CD14-positive monocyte (primary cell): ENCODE measurements around the gene CSNK1G2. TPM values are rescaled to one million over a fixed set of nuclear protein-coding genes. Genes with fewer than 3 reads are reported as not detected.

Experiments used
- DNase-seq, 3 donors: peaks; one replicate each; pipeline ENCODE4 v3.0.0-alpha.2; 2011 to 2022
- H2AFZ ChIP-seq: 2 replicates; pipeline ENCODE4 v1.6.0; 2012; ENCODE audit warnings: mild to moderate bottlenecking, low read depth, low read length, inconsistent platforms; ENCODE audit not compliant: insufficient read depth, poor library complexity, severe bottlenecking
- H3K27ac ChIP-seq, 2 donors: 1 replicate in 1 of 2; 2 replicates in 1 of 2; pipeline ENCODE4 v1.5.1; 2012 to 2013; ENCODE audit warnings: low read length in 2 of 2, control low read depth in 1 of 2, inconsistent platforms in 1 of 2, low read depth in 1 of 2, mild to moderate bottlenecking in 1 of 2
- H3K27me3 ChIP-seq, 2 donors: one replicate each; pipeline versions ENCODE4 v1.6.0 to v1.6.1; 2011 to 2013; ENCODE audit warnings: low read length in 2 of 2; ENCODE audit not compliant: control insufficient read depth in 2 of 2, insufficient read depth in 2 of 2
- H3K36me3 ChIP-seq, 2 donors: replicated peaks in 1 of 2; 1 replicate in 1 of 2; 2 replicates in 1 of 2; pipeline versions ENCODE4 v1.5.1 to v1.6.1; 2012 to 2013; ENCODE audit warnings: low read length in 2 of 2, control low read depth in 1 of 2, inconsistent platforms in 1 of 2, mild to moderate bottlenecking in 1 of 2; ENCODE audit not compliant: insufficient read depth in 2 of 2, control insufficient read depth in 1 of 2
- H3K4me1 ChIP-seq, 2 donors: 1 replicate in 1 of 2; 2 replicates in 1 of 2; pipeline versions ENCODE4 v1.5.1 to v1.6.1; 2012 to 2013; ENCODE audit warnings: low read length in 2 of 2, control low read depth in 1 of 2, inconsistent platforms in 1 of 2, mild to moderate bottlenecking in 1 of 2, moderate library complexity in 1 of 2; ENCODE audit not compliant: insufficient read depth in 2 of 2, control insufficient read depth in 1 of 2
- H3K4me2 ChIP-seq: replicated peaks from 2 replicates; pipeline ENCODE3; 2012; ENCODE audit warnings: low read length, moderate library complexity, mild to moderate bottlenecking; ENCODE audit not compliant: poor library complexity, severe bottlenecking; ENCODE audit errors: extremely low read depth
- H3K4me3 ChIP-seq, 3 experiments: fragments of 200-600 bp in 1 of 3; sonication (generic) in 1 of 3; replicated peaks in 1 of 3; 1 replicate in 2 of 3; 2 replicates in 1 of 3; pipeline ENCODE4 v1.5.1; 2011 to 2013; ENCODE audit warnings: low read length in 3 of 3, mild to moderate bottlenecking in 3 of 3, control low read depth in 2 of 3, low read depth in 2 of 3, inconsistent platforms in 1 of 3, moderate library complexity in 1 of 3
- H3K79me2 ChIP-seq: 2 replicates; pipeline ENCODE4 v1.6.0; 2012; ENCODE audit warnings: mild to moderate bottlenecking, control low read depth, inconsistent platforms, low read length, moderate library complexity; ENCODE audit not compliant: insufficient read depth
- H3K9ac ChIP-seq: 2 replicates; pipeline ENCODE4 v1.6.0; 2017; ENCODE audit warnings: low read length, mild to moderate bottlenecking; ENCODE audit not compliant: insufficient read depth, poor library complexity, severe bottlenecking
- H3K9me3 ChIP-seq, 2 donors: replicated peaks in 1 of 2; 1 replicate in 1 of 2; 2 replicates in 1 of 2; pipeline versions ENCODE4 v1.5.1 to v1.6.1; 2012 to 2013; ENCODE audit warnings: low read length in 2 of 2, control low read depth in 1 of 2; ENCODE audit not compliant: control insufficient read depth in 1 of 2, insufficient read depth in 1 of 2
- H4K20me1 ChIP-seq: 2 replicates; pipeline ENCODE4 v1.6.0; 2012; ENCODE audit warnings: mild to moderate bottlenecking, low read length, control low read depth, moderate library complexity; ENCODE audit not compliant: insufficient read depth
- H3K27ac Mint-ChIP-seq, 7 donors: one replicate each; pipeline ENCODE4 v1.8.0; 2020; ENCODE audit warnings: mild to moderate bottlenecking in 7 of 7, mixed read lengths in 7 of 7, moderate library complexity in 6 of 7, inconsistent platforms in 2 of 7
- H3K27me3 Mint-ChIP-seq, 3 donors: one replicate each; pipeline ENCODE4 v1.8.0; 2021 to 2022; ENCODE audit warnings: low read depth in 3 of 3, mild to moderate bottlenecking in 3 of 3, mixed read lengths in 3 of 3, moderate library complexity in 3 of 3, inconsistent platforms in 1 of 3
- H3K36me3 Mint-ChIP-seq, 2 donors: one replicate each; pipeline ENCODE4 v1.8.0; 2020; ENCODE audit warnings: mixed read lengths in 2 of 2, inconsistent platforms in 1 of 2, mild to moderate bottlenecking in 1 of 2
- H3K4me1 Mint-ChIP-seq: one replicate; pipeline ENCODE4 v1.8.0; 2020; ENCODE audit warnings: mild to moderate bottlenecking, mixed read lengths
- H3K4me3 Mint-ChIP-seq, 2 donors: one replicate each; pipeline ENCODE4 v1.8.0; 2020; ENCODE audit warnings: mild to moderate bottlenecking in 2 of 2, mixed read lengths in 2 of 2, moderate library complexity in 1 of 2
- H3K9me3 Mint-ChIP-seq, 7 donors: one replicate each; pipeline ENCODE4 v1.8.0; 2020 to 2022; ENCODE audit warnings: mixed read lengths in 7 of 7, mild to moderate bottlenecking in 6 of 7, moderate library complexity in 6 of 7, inconsistent platforms in 2 of 7
- WGBS: methylation state at CpG from one replicate; pipeline ENCODE4 v1.1.5; 2013; ENCODE audit warnings: missing lambda C conversion rate; ENCODE audit not compliant: insufficient coverage; 5-methylcytosine and 5-hydroxymethylcytosine counted together
- intact Hi-C, 2 donors: fragments of 100-400 bp; cut with micrococcal nuclease; formaldehyde crosslinking; loops; one replicate each; pipeline versions ENCODE4 v1.15.0 to v1.15.1; 2023
- polyA plus RNA-seq, 3 donors: library from polyadenylated mRNA; depleted of rRNA in 1 of 3; unstranded in 2 of 3; stranded (reverse) in 1 of 3; fragments of 300-500 nt in 2 of 3; fragments of >200 nt in 1 of 3; fragmentation: Illumina TruSeq in 2 of 3; gene quantifications; 1 replicate in 2 of 3; 2 replicates in 1 of 3; pipeline ENCODE4 v1.2.3, GENCODE V29; 2012 to 2021
- TF ChIP-seq, protein P1 (sequence below): fragments of 200-600 bp; IDR thresholded peaks from one replicate; pipeline ENCODE4 v1.8.0; 2022; ENCODE audit warnings: antibody characterized with exemption, mild to moderate bottlenecking

The CSNK1G2 gene
- polyA plus RNA-seq, 3 donors: 10.8 to 215 (median 20.3) TPM

DNA sequence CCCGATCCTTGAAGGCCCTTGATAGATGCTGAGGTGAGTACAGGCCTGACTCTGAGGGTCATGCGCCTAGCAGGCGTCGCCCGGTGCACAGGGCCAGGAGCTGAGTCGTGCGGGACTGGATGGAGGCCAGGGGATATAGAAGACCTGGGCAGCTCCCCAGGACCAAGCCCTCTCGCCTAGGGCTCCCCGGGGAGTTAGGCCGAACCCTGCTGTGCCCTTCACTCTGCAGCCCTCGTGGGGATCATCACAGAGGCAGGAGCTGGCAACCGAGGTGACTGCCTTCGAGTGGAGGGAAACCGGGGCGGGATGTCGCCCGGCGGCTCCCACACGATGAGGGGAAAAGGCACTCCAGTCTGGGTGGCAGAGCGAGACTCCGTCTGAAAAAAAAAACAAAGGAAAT, 11.7 kb downstream of the CSNK1G2 start:
- Histone ChIP-seq H4K20me1 (peaks cover 100% of the 10 kb centered on the region), H3K4me2 (no peak overlapping the region), H3K27me3 (no peaks in the 10 kb centered on the region), H3K4me3 (no peak overlapping the region), H3K27ac (no peak overlapping the region), H3K36me3 (peaks cover 33 to 55% of the 10 kb centered on the region in 2 donors), H2AFZ (no peak overlapping the region), H3K9ac (no peak overlapping the region), H3K4me1 (peaks cover 16 to 32% of the 10 kb centered on the region in 2 donors), H3K79me2 (peaks cover 99% of the 10 kb centered on the region), H3K9me3 (no peaks in the 10 kb centered on the region)
- H3K9me3 Mint-ChIP-seq: no peaks in the 10 kb centered on the region
- intact Hi-C loops: no loop called here
- no peaks in the 10 kb centered on the region for H3K27me3 Mint-ChIP-seq
- H3K4me3 Mint-ChIP-seq: no peak overlapping the region
- peaks cover 21% of the 10 kb centered on the region for H3K4me1 Mint-ChIP-seq
- peak overlapping the region in 1 of 7 donors; percentile 23 for H3K27ac Mint-ChIP-seq
- peaks cover 23 to 49% of the 10 kb centered on the region in 2 donors for H3K36me3 Mint-ChIP-seq
- WGBS: 94% methylated on average over 21 of the region's 21 CpGs
- TF ChIP-seq, protein P1, sequence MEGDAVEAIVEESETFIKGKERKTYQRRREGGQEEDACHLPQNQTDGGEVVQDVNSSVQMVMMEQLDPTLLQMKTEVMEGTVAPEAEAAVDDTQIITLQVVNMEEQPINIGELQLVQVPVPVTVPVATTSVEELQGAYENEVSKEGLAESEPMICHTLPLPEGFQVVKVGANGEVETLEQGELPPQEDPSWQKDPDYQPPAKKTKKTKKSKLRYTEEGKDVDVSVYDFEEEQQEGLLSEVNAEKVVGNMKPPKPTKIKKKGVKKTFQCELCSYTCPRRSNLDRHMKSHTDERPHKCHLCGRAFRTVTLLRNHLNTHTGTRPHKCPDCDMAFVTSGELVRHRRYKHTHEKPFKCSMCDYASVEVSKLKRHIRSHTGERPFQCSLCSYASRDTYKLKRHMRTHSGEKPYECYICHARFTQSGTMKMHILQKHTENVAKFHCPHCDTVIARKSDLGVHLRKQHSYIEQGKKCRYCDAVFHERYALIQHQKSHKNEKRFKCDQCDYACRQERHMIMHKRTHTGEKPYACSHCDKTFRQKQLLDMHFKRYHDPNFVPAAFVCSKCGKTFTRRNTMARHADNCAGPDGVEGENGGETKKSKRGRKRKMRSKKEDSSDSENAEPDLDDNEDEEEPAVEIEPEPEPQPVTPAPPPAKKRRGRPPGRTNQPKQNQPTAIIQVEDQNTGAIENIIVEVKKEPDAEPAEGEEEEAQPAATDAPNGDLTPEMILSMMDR: no peak
- DNase-seq: no peak

DNA sequence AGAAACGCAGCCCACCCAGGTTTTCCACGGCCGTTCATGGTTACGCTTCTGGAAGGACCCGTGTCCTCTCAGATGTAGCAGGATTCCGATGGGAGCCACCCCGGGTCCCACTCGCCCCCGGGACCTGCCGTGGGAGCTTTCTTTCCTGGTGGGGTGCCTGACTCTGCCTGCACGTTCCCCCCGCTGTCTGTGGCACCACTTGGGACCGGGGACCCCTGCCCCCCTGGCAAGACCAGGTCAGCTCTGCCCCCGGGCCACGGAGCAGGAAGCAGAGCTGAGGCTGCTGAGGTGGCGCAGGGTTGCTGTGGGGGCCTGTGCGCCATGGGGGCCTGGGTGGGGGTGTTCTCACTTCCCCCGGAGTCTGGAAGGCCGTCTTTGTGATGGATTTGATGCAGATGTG, 12.1 kb downstream of the CSNK1G2 start:
- peaks cover 23 to 49% of the 10 kb centered on the region in 2 donors for H3K36me3 Mint-ChIP-seq
- peaks cover 100% of the 10 kb centered on the region for H4K20me1 ChIP-seq
- peaks cover 12 to 28% of the 10 kb centered on the region in 2 donors for H3K4me1 ChIP-seq
- no peak overlapping the region for H3K4me3 ChIP-seq
- no peaks in the 10 kb centered on the region for H3K9me3 Mint-ChIP-seq
- peaks cover 20% of the 10 kb centered on the region for H3K4me1 Mint-ChIP-seq
- H3K27me3 ChIP-seq: no peaks in the 10 kb centered on the region
- H3K27me3 Mint-ChIP-seq: no peaks in the 10 kb centered on the region
- no peak overlapping the region for H3K4me3 Mint-ChIP-seq
- peaks cover 99% of the 10 kb centered on the region for H3K79me2 ChIP-seq
- DNase-seq: no peak
- H2AFZ ChIP-seq: no peak overlapping the region
- WGBS: 93% methylated on average over 16 of the region's 19 CpGs
- no peak overlapping the region for H3K27ac ChIP-seq
- TF ChIP-seq, protein P1: no peak
- no peak overlapping the region for H3K27ac Mint-ChIP-seq
- H3K9me3 ChIP-seq: no peaks in the 10 kb centered on the region
- no peak overlapping the region for H3K9ac ChIP-seq
- H3K4me2 ChIP-seq: no peak overlapping the region
- H3K36me3 ChIP-seq: peaks cover 33 to 55% of the 10 kb centered on the region in 2 donors
- intact Hi-C loops: no loop called here
